Peyer's patch (tissue), 4 donors: Measurements from ENCODE around the gene HSPG2.

ENCODE experiments used
- CTCF ChIP-seq, 6 experiments: fragments of 450-650 bp in 4 of 6; fragments of 200-600 bp in 2 of 6; sonication (generic) in 1 of 6; IDR thresholded peaks; one replicate each; pipeline ENCODE4 v1.5.1; 2017 to 2019; ENCODE audit warnings: antibody characterized with exemption in 6 of 6, mild to moderate bottlenecking in 3 of 6, moderate library complexity in 1 of 6
- POLR2A ChIP-seq, 2 donors: fragments of 450-650 bp; IDR thresholded peaks; one replicate each; pipeline ENCODE4 v1.5.1; 2017; ENCODE audit warnings: antibody characterized with exemption in 2 of 2, mild to moderate bottlenecking in 2 of 2, moderate library complexity in 2 of 2

GRCh38 chr1:21891081-21891480, 46.0 kb downstream of the HSPG2 start:
- TF ChIP-seq CTCF (IDR thresholded peaks at IDR 0.05) (no peak), POLR2A (IDR thresholded peaks at IDR 0.05) (no peak)
